GM12875 (cell line): ENCODE data around the gene SERPINB10.

Experiments used
- H3K4me3 ChIP-seq: one replicate; pipeline ENCODE4 v1.5.1; 2011; ENCODE audit warnings: low read depth, low read length, control low read depth
- TF ChIP-seq, protein P1 (sequence below): IDR thresholded peaks from 2 replicates; pipeline ENCODE4 v1.5.1; 2011; ENCODE audit warnings: low read depth, mild to moderate bottlenecking, control low read depth, inconsistent platforms, low read length, moderate library complexity, borderline replicate concordance; ENCODE audit not compliant: insufficient read depth

The SERPINB10 gene

DNA sequence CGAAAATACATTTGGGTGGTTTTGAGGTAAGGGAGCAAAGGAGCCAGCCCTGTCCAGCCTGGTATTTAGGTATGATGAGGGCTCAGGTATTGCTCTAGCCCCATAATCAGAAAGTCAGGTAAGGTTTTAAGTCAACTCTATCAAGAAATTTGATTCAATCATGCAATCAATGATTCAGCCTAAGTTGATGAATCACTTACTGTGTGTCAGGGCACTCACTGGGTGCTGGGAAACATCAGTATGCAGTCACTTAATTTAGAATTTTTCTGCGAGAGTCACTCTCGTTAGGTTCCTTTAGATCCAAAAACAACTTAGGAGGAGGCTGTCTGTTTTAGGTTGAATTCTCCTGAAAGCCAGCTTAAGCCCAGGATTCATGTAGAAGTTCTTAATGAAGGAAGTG is 37.9 kb upstream of the SERPINB10 start:
- no peak overlapping the region for H3K4me3 ChIP-seq

DNA sequence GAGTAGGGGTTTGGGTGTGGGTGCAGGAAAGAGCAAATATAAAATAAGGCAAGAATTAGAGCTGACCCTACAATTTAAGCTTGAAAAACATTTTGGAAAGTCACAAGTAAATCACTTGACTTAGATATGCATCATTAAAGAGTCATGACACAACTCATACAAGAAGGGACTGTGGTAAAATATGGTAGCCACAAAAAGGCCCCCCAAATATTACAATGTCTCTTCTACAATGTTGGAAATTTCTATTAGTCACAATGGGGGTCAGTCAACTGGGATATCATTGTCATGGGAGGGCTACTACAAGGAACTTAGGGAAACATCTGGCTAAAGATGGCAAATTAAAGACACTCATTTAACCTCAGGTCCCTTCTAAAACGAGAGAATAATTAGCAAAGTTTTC is 35.9 kb upstream of the SERPINB10 start:
- TF ChIP-seq, protein P1, sequence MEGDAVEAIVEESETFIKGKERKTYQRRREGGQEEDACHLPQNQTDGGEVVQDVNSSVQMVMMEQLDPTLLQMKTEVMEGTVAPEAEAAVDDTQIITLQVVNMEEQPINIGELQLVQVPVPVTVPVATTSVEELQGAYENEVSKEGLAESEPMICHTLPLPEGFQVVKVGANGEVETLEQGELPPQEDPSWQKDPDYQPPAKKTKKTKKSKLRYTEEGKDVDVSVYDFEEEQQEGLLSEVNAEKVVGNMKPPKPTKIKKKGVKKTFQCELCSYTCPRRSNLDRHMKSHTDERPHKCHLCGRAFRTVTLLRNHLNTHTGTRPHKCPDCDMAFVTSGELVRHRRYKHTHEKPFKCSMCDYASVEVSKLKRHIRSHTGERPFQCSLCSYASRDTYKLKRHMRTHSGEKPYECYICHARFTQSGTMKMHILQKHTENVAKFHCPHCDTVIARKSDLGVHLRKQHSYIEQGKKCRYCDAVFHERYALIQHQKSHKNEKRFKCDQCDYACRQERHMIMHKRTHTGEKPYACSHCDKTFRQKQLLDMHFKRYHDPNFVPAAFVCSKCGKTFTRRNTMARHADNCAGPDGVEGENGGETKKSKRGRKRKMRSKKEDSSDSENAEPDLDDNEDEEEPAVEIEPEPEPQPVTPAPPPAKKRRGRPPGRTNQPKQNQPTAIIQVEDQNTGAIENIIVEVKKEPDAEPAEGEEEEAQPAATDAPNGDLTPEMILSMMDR: no peak
- no peak overlapping the region for H3K4me3 ChIP-seq

More for the DNA sequence above, 37.9 kb upstream of the SERPINB10 start:
- TF ChIP-seq, protein P1: no peak

DNA sequence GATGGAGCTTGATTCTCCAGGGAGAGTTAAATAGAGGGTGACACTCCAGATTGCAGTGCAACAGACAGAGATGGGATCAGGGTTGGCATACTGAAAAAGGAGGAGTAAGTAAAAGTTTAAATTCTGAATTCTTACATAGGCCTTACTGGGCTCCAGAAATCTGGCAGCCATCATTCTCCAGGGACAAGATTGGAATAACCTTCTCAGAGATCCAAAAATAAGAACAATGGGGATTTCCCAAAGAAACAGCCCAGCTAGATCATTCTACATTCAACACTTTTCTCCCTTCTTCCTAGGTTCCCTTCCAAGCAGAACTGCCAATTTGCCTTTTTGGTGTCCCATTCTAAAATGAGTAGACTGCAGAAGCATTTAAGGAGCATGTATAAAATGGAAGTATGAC is 35.2 kb upstream of the SERPINB10 start:
- TF ChIP-seq, protein P1: no peak
- H3K4me3 ChIP-seq: no peak overlapping the region

DNA sequence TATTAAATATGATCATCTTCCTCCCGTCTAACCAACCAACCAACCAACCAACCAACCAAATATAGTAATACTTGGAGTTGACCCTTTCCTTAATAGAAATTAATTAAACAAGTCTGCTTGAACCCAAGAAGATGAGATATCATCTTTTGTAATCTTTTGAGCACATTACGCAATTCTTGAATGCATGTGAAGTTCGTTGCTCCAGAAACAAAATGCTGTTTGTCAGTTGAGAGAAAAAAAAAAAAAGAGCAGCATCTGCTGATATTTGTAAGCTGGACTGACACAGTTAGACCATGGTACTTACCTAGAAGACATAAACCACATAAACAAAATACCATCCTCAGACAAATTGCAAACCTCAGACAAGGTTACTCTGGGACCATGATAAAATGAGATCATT is 29.4 kb upstream of the SERPINB10 start:
- TF ChIP-seq, protein P1: no peak

DNA sequence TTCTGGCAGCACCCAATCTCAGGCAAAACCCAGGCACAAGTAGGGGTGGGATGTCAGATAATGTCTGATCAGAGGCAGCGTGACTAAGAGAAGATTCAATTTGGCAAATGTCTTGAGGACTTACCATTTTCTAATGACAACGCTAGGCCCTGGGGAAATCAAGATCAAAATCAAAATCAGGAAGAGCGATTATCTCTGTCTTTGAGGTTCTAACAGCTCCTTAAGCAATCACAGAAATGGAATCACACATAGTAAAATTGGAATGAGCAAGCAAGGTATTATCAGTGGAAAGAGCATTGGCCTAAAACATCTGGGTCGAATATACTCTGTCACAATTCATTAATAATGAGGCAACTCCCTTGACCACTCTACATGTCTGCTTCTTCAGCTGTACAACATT is 28.8 kb upstream of the SERPINB10 start:
- TF ChIP-seq, protein P1: no peak
- H3K4me3 ChIP-seq: no peak overlapping the region

More for the DNA sequence above, 29.4 kb upstream of the SERPINB10 start:
- H3K4me3 ChIP-seq: no peak overlapping the region

DNA sequence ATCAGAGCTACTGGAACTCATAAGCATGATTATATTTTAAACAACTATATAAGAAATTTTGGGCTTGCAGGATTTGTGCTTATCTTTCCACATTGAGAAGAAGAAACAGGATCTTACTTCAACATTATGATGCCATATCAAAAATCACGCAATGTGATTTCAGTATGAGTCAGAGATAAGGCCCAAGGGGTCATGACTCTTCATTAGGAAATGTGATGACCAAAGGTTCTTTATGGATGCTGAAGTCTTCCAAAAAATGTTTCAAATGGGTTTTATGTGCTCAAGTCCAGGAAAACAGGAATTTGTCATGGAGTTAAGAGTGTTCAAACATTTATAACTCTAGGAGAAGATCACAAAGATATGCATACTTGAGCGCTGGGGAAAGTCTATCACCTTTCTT is 28.0 kb upstream of the SERPINB10 start:
- TF ChIP-seq, protein P1: no peak
- no peak overlapping the region for H3K4me3 ChIP-seq

DNA sequence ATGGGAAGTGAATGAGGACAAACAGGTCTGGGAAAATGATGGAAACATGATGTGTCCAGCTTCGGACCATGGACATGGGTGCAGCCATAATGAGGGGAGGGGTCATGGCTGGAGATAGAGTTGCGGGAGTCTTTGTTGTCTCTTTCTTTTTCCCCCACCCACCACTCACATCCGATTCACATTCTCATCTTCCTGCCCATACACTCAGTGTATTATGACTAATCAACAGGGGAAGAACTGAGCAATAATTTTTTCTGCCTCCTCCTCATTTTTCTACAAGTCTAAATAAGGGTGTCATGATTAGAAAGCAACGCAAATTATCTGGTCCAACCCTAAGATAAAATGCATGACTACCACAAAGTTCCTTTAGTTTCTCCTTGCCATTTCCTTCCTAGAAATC is 25.9 kb upstream of the SERPINB10 start:
- TF ChIP-seq, protein P1: no peak
- no peak overlapping the region for H3K4me3 ChIP-seq
